WERI-Rb-1 (cell line): Measurements from ENCODE around the gene PPP3CA.

Source experiments
- DNase-seq: peaks from one replicate; pipeline ENCODE4 v3.0.0-alpha.2; 2020
- H3K27ac ChIP-seq: fragments of 250-450 bp; sonication (Bioruptor Pico); 2 replicates; pipeline ENCODE4 v1.5.1; 2020; ENCODE audit warnings: mild to moderate bottlenecking, moderate library complexity
- H3K27me3 ChIP-seq: fragments of 250-450 bp; sonication (Bioruptor Pico); 2 replicates; pipeline ENCODE4 v1.5.1; 2021; ENCODE audit warnings: mild to moderate bottlenecking, low read depth, moderate library complexity; ENCODE audit not compliant: insufficient read depth, severe bottlenecking
- H3K36me3 ChIP-seq: fragments of 250-450 bp; sonication (Bioruptor Pico); 2 replicates; pipeline ENCODE4 v1.5.1; 2020; ENCODE audit warnings: mild to moderate bottlenecking, moderate library complexity
- H3K4me3 ChIP-seq: 2 replicates; pipeline ENCODE4 v1.5.1; 2011; ENCODE audit warnings: low read depth, mild to moderate bottlenecking, control low read depth, low read length
- H3K9me3 ChIP-seq: fragments of 250-450 bp; sonication (Bioruptor Pico); 2 replicates; pipeline ENCODE4 v1.5.1; 2021; ENCODE audit warnings: mild to moderate bottlenecking, moderate library complexity; ENCODE audit not compliant: severe bottlenecking
- CTCF ChIP-seq: IDR thresholded peaks from 2 replicates; pipeline ENCODE4 v1.5.1; 2011; ENCODE audit warnings: low read depth, mild to moderate bottlenecking, control low read depth, inconsistent platforms, low read length

PPP3CA gene

GRCh38 chr4:101356928-101357327, 9.6 kb upstream of the PPP3CA start:
- no peaks in the 10 kb centered on the region for H3K9me3 ChIP-seq
- no peaks in the 10 kb centered on the region for H3K36me3 ChIP-seq
- no peak for TF ChIP-seq CTCF
- no peak overlapping the region for H3K27ac ChIP-seq
- no peaks in the 10 kb centered on the region for H3K27me3 ChIP-seq
- no peak for DNase-seq
- H3K4me3 ChIP-seq: no peak overlapping the region

GRCh38 chr4:101355767-101356702, 8.7 kb upstream of the PPP3CA start:
- H3K9me3 ChIP-seq: no peaks in the 10 kb centered on the region
- no peaks in the 10 kb centered on the region for H3K36me3 ChIP-seq
- no peaks in the 10 kb centered on the region for H3K27me3 ChIP-seq
- DNase-seq: no peak
- TF ChIP-seq CTCF: no peak
- H3K4me3 ChIP-seq: no peak overlapping the region
- H3K27ac ChIP-seq: no peak overlapping the region

- H3K27ac ChIP-seq: no peak overlapping the region
- no peaks in the 10 kb centered on the region for H3K27me3 ChIP-seq
- no peak overlapping the region for H3K4me3 ChIP-seq
- H3K36me3 ChIP-seq: no peaks in the 10 kb centered on the region
- no peaks in the 10 kb centered on the region for H3K9me3 ChIP-seq
- DNase-seq: no peak
- TF ChIP-seq CTCF: no peak
These were observed 7.9 kb upstream of the PPP3CA start for GRCh38 chr4:101355246-101355645.

- no peak overlapping the region for H3K27ac ChIP-seq
- DNase-seq: no peak
- no peaks in the 10 kb centered on the region for H3K27me3 ChIP-seq
- no peaks in the 10 kb centered on the region for H3K9me3 ChIP-seq
- H3K36me3 ChIP-seq: peaks cover 5% of the 10 kb centered on the region; the same call in 1 of the 2 replicates
- no peak overlapping the region for H3K4me3 ChIP-seq
- TF ChIP-seq CTCF: no peak
These were observed 2.4 kb upstream of the PPP3CA start for GRCh38 chr4:101349801-101350064.

DNA sequence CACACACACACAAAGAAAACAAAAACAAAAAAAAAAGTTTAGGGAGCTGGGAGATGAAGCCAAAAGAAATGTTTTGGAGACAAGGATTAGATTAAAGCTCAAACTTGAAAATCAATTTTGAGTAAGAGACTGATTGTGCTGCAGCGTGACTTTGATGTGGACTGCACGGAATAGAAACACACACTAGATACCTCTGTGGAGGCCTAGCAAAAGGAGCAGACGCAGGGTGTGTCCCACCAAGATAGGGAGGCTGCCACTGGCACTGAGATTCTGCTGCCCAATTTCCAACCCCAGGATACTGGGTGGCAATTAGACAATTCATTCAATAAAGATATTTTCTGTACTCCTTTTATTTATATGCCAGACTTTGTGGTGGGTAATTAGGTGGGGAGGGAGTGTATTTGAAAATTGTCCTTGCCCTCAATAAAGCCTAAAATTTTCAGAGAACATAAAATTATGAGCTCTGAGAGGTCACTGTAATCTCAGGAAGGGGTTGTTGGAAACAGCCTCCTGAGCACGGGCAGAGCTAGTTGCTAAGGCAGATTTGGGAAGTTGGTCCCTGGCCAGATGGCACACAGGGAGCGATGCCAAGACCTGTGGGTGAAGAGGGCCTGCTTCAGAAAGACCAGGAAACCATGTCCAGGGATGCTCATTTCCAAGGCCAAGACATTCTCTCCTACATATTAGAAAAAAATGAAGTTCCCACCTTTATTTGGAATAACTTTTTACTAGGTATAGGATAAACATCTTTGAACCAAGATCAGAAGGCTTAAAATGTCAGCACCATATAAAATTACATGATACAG, 1.9 kb upstream of the PPP3CA start:
- no peak for TF ChIP-seq CTCF
- H3K4me3 ChIP-seq: peak overlapping the region; percentile 52
- no peaks in the 10 kb centered on the region for H3K27me3 ChIP-seq
- no peaks in the 10 kb centered on the region for H3K9me3 ChIP-seq
- no peak overlapping the region for H3K27ac ChIP-seq
- no peak for DNase-seq
- peaks cover 5% of the 10 kb centered on the region; the same call in 1 of the 2 replicates for H3K36me3 ChIP-seq
